Brain microvascular endothelial cell (primary cell): ENCODE results near the gene HUS1B.

ENCODE experiments used
- DNase-seq: peaks from one replicate; pipeline ENCODE4 v3.0.0-alpha.2; 2020
- H3K27ac ChIP-seq: fragments of 250-450 bp; sonication (Bioruptor Pico); 2 replicates; pipeline ENCODE4 v1.5.1; 2020; ENCODE audit warnings: mild to moderate bottlenecking, moderate library complexity
- H3K27me3 ChIP-seq: fragments of 250-450 bp; sonication (Bioruptor Pico); replicated peaks from 2 replicates; pipeline ENCODE4 v1.5.1; 2020; ENCODE audit warnings: mild to moderate bottlenecking
- H3K36me3 ChIP-seq: fragments of 250-450 bp; sonication (Bioruptor Pico); replicated peaks from 2 replicates; pipeline ENCODE4 v1.5.1; 2020; ENCODE audit warnings: mild to moderate bottlenecking
- H3K4me3 ChIP-seq: 2 replicates; pipeline ENCODE4 v1.5.1; 2011; ENCODE audit warnings: low read depth, mild to moderate bottlenecking, control low read depth, low read length, moderate library complexity
- CTCF ChIP-seq: IDR thresholded peaks from 2 replicates; pipeline ENCODE4 v1.5.1; 2011; ENCODE audit warnings: low read depth, mild to moderate bottlenecking, moderate library complexity, low read length, control low read depth, inconsistent platforms; ENCODE audit errors: missing control alignments
- in situ Hi-C: cut with HindIII; loops from 2 replicates; pipeline ENCODE4 v1.10.0; 2017; ENCODE audit warnings: low sequenced_read_pairs, low pct_ligation_motif_present

HUS1B gene

GRCh38 chr6:628766-629165 is 28.1 kb downstream of the HUS1B start:
- H3K4me3 ChIP-seq, result no peak overlapping the region
- H3K27ac ChIP-seq, result no peak overlapping the region
- in situ Hi-C loops, result no loop called here
- no peaks in the 10 kb centered on the region for H3K27me3 ChIP-seq
- no peak for TF ChIP-seq CTCF
- H3K36me3 ChIP-seq, result peaks cover 2% of the 10 kb centered on the region
- DNase-seq, result no peak

DNA sequence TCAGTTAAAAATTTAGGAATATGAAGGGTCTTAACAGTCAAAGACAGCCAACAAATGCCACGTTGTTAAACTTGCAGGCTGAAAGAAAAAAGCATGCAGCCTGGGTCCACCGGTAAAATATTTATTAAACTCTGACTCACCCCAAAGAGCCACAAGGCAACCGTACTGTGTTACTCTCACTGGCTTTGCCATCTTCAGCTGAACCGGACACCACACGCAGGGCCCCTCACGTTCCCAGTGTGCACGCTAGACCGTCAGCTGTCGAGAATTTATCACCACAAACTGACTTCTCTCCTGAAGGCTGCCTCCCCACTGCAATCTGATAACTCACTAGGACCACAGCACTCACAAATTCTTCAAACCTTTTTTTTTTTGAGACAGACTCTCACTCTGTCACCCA is 30.7 kb downstream of the HUS1B start:
- peak; percentile 59 for DNase-seq
- H3K36me3 ChIP-seq, result peaks cover 2% of the 10 kb centered on the region
- no peak overlapping the region for H3K4me3 ChIP-seq
- in situ Hi-C loops, result no loop called here
- H3K27me3 ChIP-seq, result no peaks in the 10 kb centered on the region
- H3K27ac ChIP-seq, result peak overlapping the region; percentile 29
- no peak for TF ChIP-seq CTCF

DNA sequence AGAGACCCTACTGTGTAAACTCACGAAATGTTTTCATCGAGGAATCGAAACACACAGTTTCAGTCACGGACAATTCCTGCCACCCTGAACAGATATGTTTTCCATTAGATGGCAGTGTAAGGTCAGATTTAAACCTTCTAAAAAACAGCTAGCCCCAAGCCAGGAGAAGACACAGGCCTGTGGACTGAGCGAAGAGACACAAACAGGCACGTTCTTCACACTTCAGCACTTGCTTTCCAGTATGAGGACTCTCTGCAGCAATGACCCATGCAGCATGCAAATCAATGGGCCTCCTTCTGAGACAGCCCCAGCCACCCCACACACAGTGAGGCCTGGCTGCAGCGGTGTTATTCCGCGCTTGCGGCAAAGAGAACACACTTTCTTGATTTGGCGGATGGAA is 31.9 kb downstream of the HUS1B start:
- Histone ChIP-seq H3K27me3 (no peaks in the 10 kb centered on the region), H3K27ac (no peak overlapping the region), H3K36me3 (no peaks in the 10 kb centered on the region), H3K4me3 (no peak overlapping the region)
- DNase-seq, result peak; percentile 19
- TF ChIP-seq CTCF, result peak; percentile 35
- in situ Hi-C loops, result no loop called here

GRCh38 chr6:622462-622861 is 34.4 kb downstream of the HUS1B start:
- no peak overlapping the region for H3K27ac ChIP-seq
- no peaks in the 10 kb centered on the region for H3K27me3 ChIP-seq
- no peak for TF ChIP-seq CTCF
- H3K36me3 ChIP-seq, result no peaks in the 10 kb centered on the region
- in situ Hi-C loops, result no loop called here
- H3K4me3 ChIP-seq, result no peak overlapping the region
- no peak for DNase-seq

GRCh38 chr6:621931-622330 is 35.0 kb downstream of the HUS1B start:
- H3K27ac ChIP-seq, result no peak overlapping the region
- no peak for TF ChIP-seq CTCF
- H3K36me3 ChIP-seq, result peaks cover 2% of the 10 kb centered on the region
- H3K27me3 ChIP-seq, result no peaks in the 10 kb centered on the region
- no peak overlapping the region for H3K4me3 ChIP-seq
- in situ Hi-C loops, result no loop called here
- no peak for DNase-seq

DNA sequence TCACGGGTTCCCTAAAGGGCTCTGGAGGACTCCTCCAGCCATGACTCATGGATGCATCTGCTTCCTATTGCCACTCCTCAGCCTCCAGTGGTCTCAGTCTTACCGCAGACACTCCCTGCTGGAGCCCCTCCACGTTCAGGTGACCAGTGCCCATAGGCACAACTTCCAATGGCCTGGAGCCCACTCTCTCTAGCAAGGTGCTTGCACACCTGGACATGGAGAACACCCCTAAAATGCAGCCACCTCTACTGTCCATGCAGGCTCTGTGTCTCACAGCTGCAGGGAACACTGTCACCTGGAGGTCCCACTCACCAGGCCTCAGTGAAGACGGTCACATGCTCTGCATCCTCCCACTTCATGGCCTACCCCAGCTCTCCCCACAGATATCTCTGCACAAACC is 36.0 kb downstream of the HUS1B start:
- no peak for TF ChIP-seq CTCF
- Histone ChIP-seq H3K4me3 (no peak overlapping the region), H3K27ac (no peak overlapping the region), H3K27me3 (no peaks in the 10 kb centered on the region), H3K36me3 (peaks cover 4% of the 10 kb centered on the region)
- DNase-seq, result no peak
- in situ Hi-C loops, result no loop called here
